D721Med (cell line): ENCODE results near the gene LINS1.

ENCODE experiments used
- DNase-seq: peaks from one replicate; pipeline ENCODE4 v3.0.0; 2011; ENCODE audit warnings: low spot score; ENCODE audit not compliant: insufficient read length
- FAIRE-seq: peaks from 2 replicates; lab custom pipeline; 2011; peaks lifted over from hg19 to GRCh38; lab: Jason Lieb, UNC
- CTCF ChIP-seq: IDR thresholded peaks from 2 replicates; pipeline ENCODE4 v1.5.1; 2012; ENCODE audit warnings: mild to moderate bottlenecking, control low read depth; ENCODE audit not compliant: insufficient read depth; ENCODE audit errors: missing control alignments

Gene LINS1

GRCh38 chr15:100616700-100617099, 14.7 kb upstream of the LINS1 start:
- TF ChIP-seq CTCF, result no peak
- no peak for DNase-seq
- FAIRE-seq, result no peak

- FAIRE-seq, result no peak
- no peak for TF ChIP-seq CTCF
- DNase-seq, result no peak
Observed at GRCh38 chr15:100615801-100616200, 13.8 kb upstream of the LINS1 start.

DNA sequence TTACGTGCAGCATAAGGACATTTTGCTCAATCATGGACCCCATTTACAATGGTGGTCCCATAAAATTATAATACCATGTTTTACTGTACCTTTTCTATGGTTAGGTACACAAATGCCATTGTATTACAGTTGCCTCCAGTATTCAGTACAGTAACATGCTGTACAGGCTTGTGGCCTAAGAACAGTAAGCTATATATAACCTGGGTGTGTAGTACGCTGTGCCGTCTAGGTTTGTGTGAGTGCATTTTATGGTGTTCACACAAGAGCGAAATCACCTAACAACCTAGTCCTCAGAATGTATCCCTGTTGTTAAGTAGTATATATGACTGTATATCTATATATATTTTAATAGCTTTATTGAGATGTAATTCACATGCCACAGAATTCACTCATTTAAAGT, 12.9 kb upstream of the LINS1 start:
- FAIRE-seq, result no peak
- TF ChIP-seq CTCF, result no peak
- DNase-seq, result no peak

DNA sequence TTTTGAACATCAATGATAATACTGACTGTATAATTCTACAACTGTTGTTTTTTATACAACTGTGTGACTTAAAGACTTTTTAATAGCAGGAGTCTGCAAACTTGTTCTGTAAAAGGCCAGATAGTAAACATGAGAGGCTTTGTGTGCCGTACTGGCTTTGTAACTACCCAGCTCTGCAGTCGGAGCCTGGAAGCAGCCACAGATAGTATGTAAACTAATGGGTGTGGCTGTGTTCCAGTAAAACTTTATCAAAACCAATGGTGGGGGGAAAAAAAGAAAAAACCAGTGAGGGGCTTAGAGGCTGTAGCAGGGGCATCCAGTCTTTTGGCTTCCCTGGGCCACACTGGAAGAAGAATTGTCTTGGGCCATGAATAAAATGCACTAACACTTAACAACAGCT, 12.4 kb upstream of the LINS1 start:
- no peak for TF ChIP-seq CTCF
- no peak for DNase-seq
- FAIRE-seq, result no peak

- no peak for DNase-seq
- TF ChIP-seq CTCF, result no peak
- no peak for FAIRE-seq
Observed at GRCh38 chr15:100613208-100613607, 11.2 kb upstream of the LINS1 start.

DNA sequence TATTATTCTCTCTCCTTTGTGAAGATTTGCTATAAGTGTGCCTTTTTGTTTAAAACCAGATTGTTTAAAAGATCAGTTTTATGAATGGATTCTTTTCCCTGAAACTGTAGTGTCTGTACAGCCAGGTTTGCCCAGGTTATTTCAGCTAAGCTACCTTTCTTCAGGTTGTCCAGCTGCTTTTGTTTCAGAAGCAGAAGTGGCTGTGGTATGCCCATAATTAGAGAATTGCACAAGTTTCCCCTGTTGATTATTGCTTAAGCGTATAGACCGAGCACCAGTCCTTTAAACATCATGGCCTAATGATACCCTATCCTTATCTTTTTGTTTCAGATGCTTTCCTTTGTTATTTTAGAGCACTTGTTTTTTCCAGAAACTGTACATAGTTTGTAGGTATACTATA, 10.6 kb upstream of the LINS1 start:
- DNase-seq (no peak), FAIRE-seq (no peak)
- TF ChIP-seq CTCF, result no peak

GRCh38 chr15:100602823-100603393, 924 bp upstream of the LINS1 start:
- DNase-seq (no peak), FAIRE-seq (no peak)
- TF ChIP-seq CTCF, result no peak
